Cardiac fibroblast (primary cell): Measurements from ENCODE around the gene ZNF408.
A peak's percentile ranks its signal among the peaks of the same experiment; 100 is the strongest.

ENCODE experiments used
- DNase-seq, 2 donors: peaks; one replicate each; pipeline versions ENCODE4 v3.0.0 to v3.0.0-alpha.2; 2010; ENCODE audit warnings: low read depth in 2 of 2
- H3K4me3 ChIP-seq, 2 donors: replicated peaks in 1 of 2; 1 replicate in 1 of 2; 2 replicates in 1 of 2; pipeline ENCODE4 v1.5.1; 2011; ENCODE audit warnings: low read depth in 2 of 2, low read length in 2 of 2, mild to moderate bottlenecking in 2 of 2, moderate library complexity in 1 of 2
- TF ChIP-seq, protein P1 (sequence below): IDR thresholded peaks from one replicate; pipeline ENCODE4 v1.5.1; 2011; ENCODE audit warnings: low read depth, mild to moderate bottlenecking, low read length, inconsistent platforms

ZNF408 gene

GRCh38 chr11:46695345-46696211 is 5.3 kb upstream of the ZNF408 start:
- no peak for DNase-seq
- TF ChIP-seq, protein P1, sequence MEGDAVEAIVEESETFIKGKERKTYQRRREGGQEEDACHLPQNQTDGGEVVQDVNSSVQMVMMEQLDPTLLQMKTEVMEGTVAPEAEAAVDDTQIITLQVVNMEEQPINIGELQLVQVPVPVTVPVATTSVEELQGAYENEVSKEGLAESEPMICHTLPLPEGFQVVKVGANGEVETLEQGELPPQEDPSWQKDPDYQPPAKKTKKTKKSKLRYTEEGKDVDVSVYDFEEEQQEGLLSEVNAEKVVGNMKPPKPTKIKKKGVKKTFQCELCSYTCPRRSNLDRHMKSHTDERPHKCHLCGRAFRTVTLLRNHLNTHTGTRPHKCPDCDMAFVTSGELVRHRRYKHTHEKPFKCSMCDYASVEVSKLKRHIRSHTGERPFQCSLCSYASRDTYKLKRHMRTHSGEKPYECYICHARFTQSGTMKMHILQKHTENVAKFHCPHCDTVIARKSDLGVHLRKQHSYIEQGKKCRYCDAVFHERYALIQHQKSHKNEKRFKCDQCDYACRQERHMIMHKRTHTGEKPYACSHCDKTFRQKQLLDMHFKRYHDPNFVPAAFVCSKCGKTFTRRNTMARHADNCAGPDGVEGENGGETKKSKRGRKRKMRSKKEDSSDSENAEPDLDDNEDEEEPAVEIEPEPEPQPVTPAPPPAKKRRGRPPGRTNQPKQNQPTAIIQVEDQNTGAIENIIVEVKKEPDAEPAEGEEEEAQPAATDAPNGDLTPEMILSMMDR = no peak
- H3K4me3 ChIP-seq = no peak overlapping the region

GRCh38 chr11:46696212-46696558 is 4.6 kb upstream of the ZNF408 start:
- TF ChIP-seq, protein P1 = no peak
- H3K4me3 ChIP-seq = no peak overlapping the region
- no peak for DNase-seq

DNA sequence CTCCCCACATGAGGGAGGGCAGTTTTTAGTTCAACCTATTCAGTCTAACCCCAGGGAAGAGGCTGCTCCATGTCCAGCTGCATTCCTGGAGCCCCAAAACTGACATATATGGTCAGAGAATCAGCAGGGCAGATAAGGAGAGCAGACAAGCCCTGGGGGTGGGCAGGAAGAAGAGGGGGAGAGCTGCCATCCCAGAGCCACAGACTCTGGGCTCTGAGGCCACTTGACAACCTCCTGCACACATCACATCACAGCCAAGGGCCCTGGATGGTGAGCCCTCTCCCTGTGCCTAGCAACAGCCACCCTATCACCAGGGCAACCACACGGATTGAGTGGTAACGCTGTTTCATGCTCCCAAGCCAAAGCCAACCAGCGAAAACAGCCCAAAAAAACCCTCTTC is 3.5 kb upstream of the ZNF408 start:
- TF ChIP-seq, protein P1 = no peak
- H3K4me3 ChIP-seq = no peak overlapping the region
- DNase-seq = peak in 1 of 2 donors; percentile 61

DNA sequence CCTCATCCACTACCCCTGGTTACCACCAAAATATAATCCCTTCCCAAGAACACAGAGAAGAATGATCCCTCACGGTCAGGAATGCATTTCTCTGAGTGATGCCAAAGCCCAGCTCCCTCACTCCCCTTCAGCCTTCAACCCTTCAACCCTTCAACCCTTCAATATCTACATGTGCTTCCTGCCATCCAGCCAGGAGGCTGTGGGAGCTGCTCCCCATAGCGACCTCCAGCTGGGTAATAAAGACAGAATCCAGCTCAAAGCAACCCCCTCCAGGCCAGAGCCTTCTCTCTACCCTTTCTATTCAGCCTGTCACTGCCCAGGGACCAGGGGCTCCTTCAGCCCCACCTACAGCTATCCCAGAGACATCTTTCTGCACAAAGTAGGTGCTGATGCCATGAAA is 3.1 kb upstream of the ZNF408 start:
- DNase-seq = no peak
- TF ChIP-seq, protein P1 = no peak
- H3K4me3 ChIP-seq = no peak overlapping the region

DNA sequence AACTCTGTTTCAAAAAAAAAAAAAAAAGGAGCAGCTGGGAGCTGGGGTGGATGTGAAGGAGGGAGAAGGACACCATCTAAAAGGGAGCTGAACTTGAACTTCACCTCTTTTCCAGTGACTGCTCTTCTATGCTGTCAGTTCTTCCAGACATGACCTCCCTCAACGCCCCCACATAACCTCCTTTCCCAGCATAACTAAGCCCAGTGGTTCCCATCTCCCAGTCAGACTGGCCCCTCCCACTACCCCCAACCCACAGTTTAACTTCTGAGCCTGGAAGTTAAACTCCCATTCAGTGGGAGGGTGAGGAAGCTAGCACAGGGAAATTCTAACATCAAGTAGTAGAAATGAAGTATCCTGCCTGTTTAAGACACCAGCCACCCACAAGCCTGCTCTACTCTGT is 2.2 kb upstream of the ZNF408 start:
- H3K4me3 ChIP-seq = no peak overlapping the region
- TF ChIP-seq, protein P1 = no peak

GRCh38 chr11:46701078-46701654 is 335 bp downstream of the ZNF408 start:
- DNase-seq = no peak
- peak overlapping the region; percentile 69 to 99 for H3K4me3 ChIP-seq

More for the DNA sequence above, 2.2 kb upstream of the ZNF408 start:
- DNase-seq = no peak

More at GRCh38 chr11:46701078-46701654, 335 bp downstream of the ZNF408 start:
- TF ChIP-seq, protein P1 = no peak
